Measurements from ENCODE around the gene RBM20.
"Not testable (repeated sequence)": the region's sequence is repeated elsewhere in the genome, so short reads cannot be mapped to it uniquely, and the experiment has no call there.

RBM20 gene

GRCh38 chr10:110619514-110620397 lies 24.4 kb upstream of the RBM20 start:
- peak overlapping the region; percentile 64 to 69 (median 69) for H3K27ac Mint-ChIP-seq
- H3K4me3 Mint-ChIP-seq: no peak overlapping the region
- H3K4me1 Mint-ChIP-seq: peaks cover 49% of the 10 kb centered on the region
- peaks cover 2% of the 10 kb centered on the region for H3K9me3 Mint-ChIP-seq
- peaks cover 22% of the 10 kb centered on the region for H3K27me3 Mint-ChIP-seq (ENCODE audit: low read depth)
- no peaks in the 10 kb centered on the region for H3K36me3 Mint-ChIP-seq (ENCODE audit: low read depth)
- TF ChIP-seq CTCF (IDR thresholded peaks at IDR 0.05; ENCODE audit: unreplicated experiment in 3 of 3): no peak

GRCh38 chr10:110620398-110620719 lies 23.8 kb upstream of the RBM20 start:
- Mint-ChIP-seq H3K9me3 (peaks cover 2% of the 10 kb centered on the region), H3K36me3 (ENCODE audit: low read depth) (no peaks in the 10 kb centered on the region), H3K27ac (peak overlapping the region; percentile 64 to 69 (median 69)), H3K4me1 (peaks cover 45% of the 10 kb centered on the region), H3K4me3 (no peak overlapping the region), H3K27me3 (ENCODE audit: low read depth) (peaks cover 21% of the 10 kb centered on the region)
- no peak for TF ChIP-seq CTCF (IDR thresholded peaks at IDR 0.05; ENCODE audit: unreplicated experiment in 3 of 3)

GRCh38 chr10:110623316-110623715 lies 20.8 kb upstream of the RBM20 start:
- not testable (repeated sequence) for H3K9me3 Mint-ChIP-seq; H3K36me3 Mint-ChIP-seq (ENCODE audit: low read depth); H3K27ac Mint-ChIP-seq
- Mint-ChIP-seq H3K27me3 (ENCODE audit: low read depth) (peaks cover 16% of the 10 kb centered on the region), H3K4me3 (peak overlapping the region in 1 of 3 experiments; percentile 44), H3K4me1 (peaks cover 29% of the 10 kb centered on the region)

GRCh38 chr10:110625356-110625894 lies 18.7 kb upstream of the RBM20 start:
- Mint-ChIP-seq H3K4me3 (no peak overlapping the region), H3K4me1 (peaks cover 23% of the 10 kb centered on the region), H3K9me3 (peaks cover 2% of the 10 kb centered on the region), H3K36me3 (ENCODE audit: low read depth) (no peaks in the 10 kb centered on the region), H3K27me3 (ENCODE audit: low read depth) (peaks cover 8% of the 10 kb centered on the region), H3K27ac (no peak overlapping the region)
- TF ChIP-seq CTCF (IDR thresholded peaks at IDR 0.05; ENCODE audit: unreplicated experiment in 3 of 3): no peak

- TF ChIP-seq CTCF (IDR thresholded peaks at IDR 0.05; ENCODE audit: unreplicated experiment in 3 of 3): no peak
- Mint-ChIP-seq H3K27me3 (ENCODE audit: low read depth) (peaks cover 7% of the 10 kb centered on the region), H3K36me3 (ENCODE audit: low read depth) (no peaks in the 10 kb centered on the region), H3K27ac (no peak overlapping the region), H3K4me1 (peaks cover 20% of the 10 kb centered on the region), H3K9me3 (peaks cover 2% of the 10 kb centered on the region), H3K4me3 (no peak overlapping the region)
Observed at GRCh38 chr10:110625951-110626855, 17.9 kb upstream of the RBM20 start.

GRCh38 chr10:110628161-110628560 lies 16.0 kb upstream of the RBM20 start:
- H3K4me1 Mint-ChIP-seq: peaks cover 20% of the 10 kb centered on the region
- H3K9me3 Mint-ChIP-seq: peaks cover 2% of the 10 kb centered on the region
- H3K27me3 Mint-ChIP-seq (ENCODE audit: low read depth): peaks cover 7% of the 10 kb centered on the region
- H3K27ac Mint-ChIP-seq: no peak overlapping the region
- TF ChIP-seq CTCF (IDR thresholded peaks at IDR 0.05; ENCODE audit: unreplicated experiment in 3 of 3): no peak
- H3K4me3 Mint-ChIP-seq: no peak overlapping the region
- no peaks in the 10 kb centered on the region for H3K36me3 Mint-ChIP-seq (ENCODE audit: low read depth)
